Stimulated activated CD4-positive, alpha-beta T cell treated with anti-CD3 and anti-CD28 coated beads, Interleukin-4, amount 100 ng/mL, for 48 hours (primary cell): ENCODE results near the gene BTBD7.
"Not testable (repeated sequence)": the region's sequence is repeated elsewhere in the genome, so short reads cannot be mapped to it uniquely, and the experiment has no call there.

Experiments
- DNase-seq, 2 donors: peaks; one replicate each; pipeline ENCODE4 v3.0.0-alpha.2; 2020; ENCODE audit warnings: low read depth in 2 of 2

Gene BTBD7

DNA sequence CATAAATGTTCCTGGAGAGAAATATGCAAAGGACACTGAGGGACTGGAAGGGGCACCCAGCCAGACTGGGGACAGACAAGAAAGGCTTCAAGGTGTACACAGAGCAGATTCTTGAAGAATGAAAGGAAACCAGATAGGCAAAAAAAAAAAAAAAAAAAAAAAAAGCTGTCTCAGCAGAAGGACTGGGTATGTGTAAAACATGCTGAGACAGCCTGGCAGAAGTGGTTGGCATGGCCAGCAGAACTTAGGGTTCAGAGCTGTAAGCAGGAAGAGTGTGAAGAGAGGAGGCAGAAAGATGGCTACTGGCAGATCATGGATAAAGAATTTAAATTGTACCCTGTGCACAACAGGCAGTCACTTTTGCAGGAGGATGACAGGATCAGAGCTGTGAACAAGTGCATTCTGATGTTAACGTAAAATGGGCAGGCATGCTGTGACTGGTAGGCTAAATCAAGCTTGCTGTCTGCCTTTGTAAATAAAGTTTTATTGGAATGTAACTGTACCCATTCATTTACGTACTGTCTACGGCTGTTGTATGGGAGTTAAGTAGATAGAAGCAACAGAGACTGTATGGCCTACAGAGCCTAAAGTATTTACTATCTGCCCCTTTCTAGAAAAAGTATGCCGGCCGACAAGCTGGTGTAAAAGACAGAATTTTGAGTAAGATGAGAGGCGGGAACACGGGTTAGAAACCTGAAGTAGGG lies 83.6 kb downstream of the BTBD7 start:
- no peak for DNase-seq

DNA sequence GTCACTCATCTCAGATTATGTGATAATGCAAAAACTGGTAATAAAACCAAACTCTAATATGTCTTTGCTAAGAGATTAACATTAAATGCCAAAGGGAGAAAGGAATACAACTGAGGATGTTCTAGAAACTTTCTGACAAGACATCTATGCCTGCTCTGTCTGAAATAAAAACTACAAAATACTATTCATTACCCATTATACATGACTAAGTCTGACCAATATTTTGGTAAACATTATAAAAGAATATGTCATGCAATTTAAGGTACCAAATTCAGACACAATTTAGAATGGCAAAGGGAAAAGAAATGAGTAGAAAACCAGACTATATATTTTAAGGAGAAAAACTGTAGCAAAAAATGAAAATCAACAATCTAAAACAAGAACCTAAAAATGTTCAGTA lies 86.3 kb downstream of the BTBD7 start:
- DNase-seq = no peak

DNA sequence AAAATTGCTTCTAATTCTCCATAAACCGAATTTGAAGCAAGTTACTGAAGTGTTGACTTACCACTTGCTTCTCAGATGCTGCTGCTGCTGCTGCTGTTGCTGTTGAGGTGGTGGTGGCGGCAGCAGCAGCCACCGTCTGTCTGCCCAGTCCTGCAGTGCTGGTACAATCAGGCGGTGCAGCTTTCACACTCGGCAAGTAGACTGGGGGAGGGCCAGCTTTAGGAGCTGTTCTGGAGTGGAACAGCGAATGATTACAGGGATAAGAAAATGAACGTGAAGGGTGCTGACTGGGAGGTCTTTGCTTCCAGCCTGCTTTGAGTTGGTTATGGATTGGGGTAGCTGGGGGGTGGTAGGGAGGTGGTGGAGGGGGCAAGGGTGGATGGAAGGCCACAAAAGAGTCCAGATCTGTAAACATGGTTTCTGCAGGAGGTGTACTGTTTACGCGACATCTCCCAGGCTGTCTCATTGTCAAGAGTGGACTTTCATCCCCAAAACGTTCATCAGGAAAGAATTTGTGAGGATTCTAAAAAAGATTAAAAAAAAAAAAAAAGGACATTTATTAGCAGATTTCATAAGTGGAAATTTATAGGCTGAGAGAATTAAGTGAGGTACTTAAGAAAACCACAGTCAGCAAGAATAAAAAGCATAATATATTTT lies 86.9 kb downstream of the BTBD7 start:
- no peak for DNase-seq

DNA sequence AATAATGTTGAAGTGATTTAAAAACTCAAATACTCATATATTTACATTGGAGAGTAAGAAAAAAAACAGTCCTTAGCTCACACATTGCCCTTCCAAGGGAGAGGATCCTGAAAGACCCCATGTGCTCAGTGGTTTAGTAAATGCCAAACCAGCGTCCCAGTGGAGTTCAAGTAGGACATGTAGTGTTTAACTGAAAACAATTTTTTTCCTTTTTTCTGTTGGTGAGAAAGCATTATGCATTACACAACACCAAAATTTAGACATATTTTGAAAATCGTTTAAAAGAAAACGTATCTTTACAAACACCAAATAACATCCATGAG lies 92.2 kb downstream of the BTBD7 start:
- DNase-seq = no peak

DNA sequence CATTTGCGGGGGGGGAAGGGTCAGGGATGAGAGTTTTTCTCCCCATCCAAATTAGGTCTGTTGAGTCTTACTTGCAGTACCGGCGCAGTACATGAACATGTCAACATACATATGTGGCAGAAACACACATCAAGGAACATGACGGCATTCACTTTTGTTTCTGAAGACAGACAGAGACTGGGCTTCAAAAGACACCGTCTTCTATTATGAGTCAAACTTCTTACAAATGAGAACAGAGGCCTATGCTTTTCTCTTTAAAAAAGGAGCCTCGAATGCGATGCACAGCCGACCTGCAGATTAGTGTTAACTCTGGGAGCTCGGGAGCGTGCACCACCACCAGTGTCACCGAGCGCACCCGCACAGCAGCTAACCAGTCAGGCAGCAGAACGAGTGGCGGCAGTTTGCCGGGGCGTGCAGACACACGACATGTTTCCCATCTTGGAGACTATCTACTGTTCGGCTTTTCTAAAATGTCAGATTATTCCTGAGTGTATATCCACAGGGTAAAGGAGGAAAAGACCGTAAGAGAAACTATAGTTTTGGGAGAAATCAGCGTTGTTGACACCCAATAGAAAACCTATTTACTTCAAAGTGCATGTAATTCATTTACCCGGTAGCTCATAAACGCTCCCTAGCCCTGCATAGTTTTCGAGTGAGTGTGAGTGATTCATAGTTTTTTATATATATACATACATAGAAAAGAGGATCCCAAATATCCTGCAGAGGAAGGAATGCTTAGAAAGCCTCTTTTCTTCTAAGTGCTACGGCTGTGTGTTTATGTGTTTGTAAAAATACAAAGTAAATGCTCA lies 92.8 kb downstream of the BTBD7 start:
- no peak for DNase-seq

DNA sequence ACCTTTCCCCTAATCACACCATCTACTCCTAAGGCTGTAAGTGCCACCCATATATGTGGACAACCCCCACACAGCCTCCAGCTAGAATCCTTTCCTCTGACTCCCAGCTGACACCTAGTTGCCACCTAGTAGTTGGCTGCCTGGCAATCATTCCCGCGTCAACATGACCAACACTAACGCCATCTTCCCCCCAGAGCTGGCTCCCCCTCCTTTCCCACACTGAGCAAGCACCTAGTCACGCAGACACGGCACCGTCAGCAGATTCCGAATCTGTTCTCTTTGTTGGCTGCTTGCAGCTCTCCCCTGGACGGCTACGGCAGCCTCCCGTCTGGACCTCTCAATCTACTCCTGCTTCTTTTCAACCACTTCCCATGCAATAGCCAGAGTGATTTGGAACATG lies 98.0 kb downstream of the BTBD7 start:
- DNase-seq = no peak

DNA sequence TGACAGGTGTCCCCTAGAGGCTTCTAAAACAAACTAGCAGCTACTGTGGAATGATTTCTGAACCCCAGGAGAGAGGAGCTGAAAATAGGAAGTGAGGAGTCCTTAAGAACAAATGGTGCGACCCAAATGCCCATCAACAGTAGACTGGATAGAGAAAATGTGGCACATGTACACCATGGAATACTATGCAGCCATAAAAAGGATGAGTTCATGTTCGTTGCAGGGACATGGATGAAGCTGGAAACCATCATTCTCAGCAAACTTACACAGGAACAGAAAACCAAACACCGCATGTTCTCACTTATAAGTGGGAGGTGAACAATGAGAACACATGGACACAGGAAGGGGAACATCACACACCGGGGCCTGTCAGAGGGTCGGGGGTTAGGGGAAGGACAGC lies 99.8 kb downstream of the BTBD7 start:
- not testable (repeated sequence) for DNase-seq

DNA sequence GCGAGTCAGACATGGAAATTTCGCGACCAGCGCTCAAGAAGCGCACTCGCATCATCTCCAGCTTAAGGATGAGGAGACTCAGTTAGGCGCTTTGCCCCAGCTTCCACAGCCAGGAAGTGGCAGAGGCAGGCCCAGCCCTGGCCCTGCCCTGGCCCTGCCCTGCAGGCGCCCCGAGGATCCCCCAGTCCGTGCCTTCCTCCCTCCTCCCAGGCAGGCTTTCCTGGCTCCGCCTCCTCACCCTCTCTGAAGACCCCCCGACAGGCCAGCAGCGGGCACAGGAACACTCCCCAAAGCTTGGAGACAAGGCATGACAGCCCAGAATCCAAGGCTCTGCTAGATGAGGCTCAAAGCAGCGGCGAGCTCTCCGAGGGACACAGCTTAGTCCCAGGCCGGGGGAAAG lies 100.7 kb downstream of the BTBD7 start:
- no peak for DNase-seq

DNA sequence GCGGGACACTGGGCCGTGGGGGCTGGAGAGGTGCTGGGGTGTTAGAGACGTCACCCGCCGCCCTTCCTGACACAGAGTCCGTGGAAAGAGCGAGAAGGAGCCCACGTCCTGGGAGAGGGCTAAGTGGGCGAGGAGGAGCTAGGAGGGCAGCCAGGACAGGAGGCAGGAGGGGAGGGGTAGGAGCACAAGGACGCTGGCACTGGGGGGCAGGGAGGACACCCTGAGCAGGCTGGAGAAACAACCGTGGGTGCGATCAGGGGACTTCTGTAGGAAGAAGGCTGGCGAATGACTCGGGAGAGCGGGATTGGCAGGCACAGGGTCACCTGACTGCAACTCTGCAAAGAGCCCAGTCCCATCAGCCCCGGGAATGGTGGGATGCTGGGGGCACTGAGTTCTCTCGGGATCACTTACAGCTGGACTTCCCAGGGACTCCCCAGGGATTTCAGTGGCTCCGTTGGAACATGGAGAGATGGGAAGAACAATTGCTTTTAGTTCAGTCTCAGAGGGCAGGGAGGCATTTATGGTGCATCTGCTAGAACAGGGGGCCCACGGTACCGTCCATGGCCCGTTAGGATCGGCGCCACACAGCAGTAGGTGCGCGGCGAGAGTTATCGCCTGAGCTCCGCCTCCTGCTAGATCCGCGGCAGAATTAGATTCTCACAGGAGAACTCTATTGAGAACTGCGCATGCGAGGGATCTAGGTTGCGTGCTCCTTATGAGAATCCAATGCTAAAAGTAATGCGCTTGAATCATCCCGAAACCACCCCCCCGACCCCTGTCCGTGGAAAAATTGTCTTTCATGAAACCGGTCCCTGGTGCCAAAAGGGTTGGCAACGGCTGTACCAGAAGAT lies 101.5 kb downstream of the BTBD7 start:
- DNase-seq = no peak

DNA sequence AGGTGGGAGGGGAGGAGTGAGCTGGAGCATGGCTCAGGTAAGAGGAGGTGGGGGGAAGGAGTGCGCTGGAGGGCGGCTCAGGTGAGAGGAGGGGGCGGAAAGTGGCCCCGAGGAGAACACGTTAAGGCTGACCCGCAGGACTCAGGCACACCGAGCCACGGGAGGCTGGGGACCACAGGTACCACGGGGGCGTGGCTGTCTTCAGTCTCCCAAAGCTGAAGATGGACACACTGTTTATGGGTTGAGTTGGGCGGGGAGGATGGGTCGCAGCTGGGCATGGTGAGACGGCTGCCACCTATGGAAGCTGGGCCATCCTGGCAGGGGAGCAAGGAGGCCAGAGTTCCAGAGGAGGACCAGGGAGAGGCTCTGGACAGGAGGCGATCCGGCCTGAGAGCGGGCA lies 102.3 kb downstream of the BTBD7 start:
- DNase-seq = no peak

DNA sequence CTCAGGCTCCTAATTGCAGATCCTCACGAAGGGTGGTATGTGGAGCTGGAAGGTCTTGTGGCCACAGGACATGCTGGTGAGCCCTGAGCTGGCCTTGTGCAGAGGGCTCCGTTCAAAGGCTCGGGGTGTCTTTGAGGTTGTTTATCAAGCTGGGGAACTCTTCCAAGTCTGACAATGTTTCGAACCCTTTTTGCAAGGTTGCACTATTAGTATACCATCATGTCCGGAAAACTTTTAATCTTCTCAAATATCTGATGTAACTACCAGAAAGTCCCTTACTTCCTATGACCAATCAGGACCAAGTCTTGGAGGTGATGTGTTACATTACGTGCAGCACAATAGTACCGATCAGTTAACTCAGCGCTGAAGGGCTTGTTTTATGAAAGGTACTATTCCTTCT lies 104.3 kb downstream of the BTBD7 start:
- no peak for DNase-seq

DNA sequence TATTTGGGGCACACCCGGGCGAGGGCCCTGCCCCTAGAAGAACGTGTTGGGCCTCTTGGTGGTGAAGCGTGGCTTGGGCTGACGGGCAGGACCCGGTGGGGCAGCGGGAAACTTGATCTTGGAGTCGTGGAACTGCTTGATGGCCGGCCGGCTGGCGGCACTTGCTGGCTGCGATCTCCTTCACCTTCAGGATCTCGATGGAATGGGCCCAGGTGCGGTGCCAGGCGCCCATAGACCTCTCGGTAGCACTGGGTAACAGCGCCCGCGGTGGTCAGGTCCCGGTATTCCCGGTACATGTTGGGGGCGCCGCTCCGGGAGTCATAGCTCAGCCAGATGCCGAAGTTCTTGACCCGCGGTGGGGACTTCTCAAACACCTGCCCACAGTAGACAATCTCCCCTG lies 109.3 kb downstream of the BTBD7 start:
- DNase-seq = no peak

DNA sequence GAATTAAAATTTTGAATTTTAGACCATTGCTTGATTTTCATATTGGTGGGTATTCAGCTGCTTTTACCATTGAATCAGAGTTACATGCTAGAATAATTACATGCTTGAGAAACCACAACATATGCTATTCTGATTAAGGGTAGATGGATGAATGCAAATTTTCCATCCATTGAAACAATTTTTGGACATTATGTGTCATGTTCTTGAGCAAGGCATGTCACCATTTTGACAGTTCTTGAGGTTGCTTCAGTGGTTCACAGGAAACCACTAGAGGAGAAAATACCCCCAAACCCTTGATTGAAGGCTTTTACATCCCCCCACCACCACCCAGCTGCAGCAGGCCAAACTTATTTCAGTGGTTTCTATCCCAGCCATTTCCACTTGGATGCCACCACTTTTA lies 112.3 kb downstream of the BTBD7 start:
- no peak for DNase-seq

DNA sequence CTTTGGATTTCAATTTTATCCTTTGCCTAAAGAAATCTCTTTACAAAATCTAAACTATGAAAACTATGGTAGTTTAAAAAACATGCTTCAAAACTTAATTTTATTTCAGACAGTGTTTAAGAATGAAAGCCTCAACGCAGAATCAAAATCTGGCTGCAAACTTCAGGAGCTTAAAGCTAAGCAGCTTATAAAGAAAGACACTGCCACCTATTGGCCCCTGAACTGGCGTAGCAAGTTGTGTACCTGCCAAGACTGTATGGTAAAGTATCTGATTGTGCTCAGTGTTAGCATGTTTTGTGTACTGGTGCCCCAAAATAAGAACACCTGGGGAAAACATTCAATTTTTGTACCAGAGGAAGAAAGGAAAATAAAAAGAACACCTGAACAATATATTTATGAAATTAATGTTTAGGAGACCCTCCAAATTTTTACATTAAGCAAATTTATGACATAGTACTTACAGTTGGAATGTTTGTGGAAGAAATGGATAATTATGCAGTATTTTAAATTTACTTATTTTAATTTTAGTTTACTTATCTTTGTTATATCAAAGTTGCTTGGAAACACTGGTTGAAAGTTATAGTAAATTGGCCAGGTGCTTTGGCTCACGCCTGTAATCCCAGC lies 113.6 kb downstream of the BTBD7 start:
- DNase-seq = no peak

DNA sequence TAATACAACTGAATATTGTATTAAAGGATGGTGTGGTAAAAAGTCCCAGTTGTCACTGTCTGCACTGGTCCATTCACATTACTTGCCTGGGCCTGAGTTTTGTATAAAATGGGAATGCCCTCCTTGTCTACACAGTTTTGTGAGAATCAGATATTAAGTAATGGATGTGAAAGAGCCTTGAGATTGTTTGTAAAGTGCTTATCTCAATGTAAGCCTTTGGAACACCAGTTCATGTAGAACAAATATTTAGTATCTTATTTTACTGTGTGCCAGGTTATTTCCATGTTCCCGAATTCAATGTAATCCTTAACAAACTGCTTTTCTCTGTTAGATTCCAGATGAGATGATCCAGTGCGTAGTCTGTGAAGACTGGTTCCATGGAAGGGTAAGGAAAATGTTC lies 118.2 kb downstream of the BTBD7 start:
- DNase-seq = no peak

DNA sequence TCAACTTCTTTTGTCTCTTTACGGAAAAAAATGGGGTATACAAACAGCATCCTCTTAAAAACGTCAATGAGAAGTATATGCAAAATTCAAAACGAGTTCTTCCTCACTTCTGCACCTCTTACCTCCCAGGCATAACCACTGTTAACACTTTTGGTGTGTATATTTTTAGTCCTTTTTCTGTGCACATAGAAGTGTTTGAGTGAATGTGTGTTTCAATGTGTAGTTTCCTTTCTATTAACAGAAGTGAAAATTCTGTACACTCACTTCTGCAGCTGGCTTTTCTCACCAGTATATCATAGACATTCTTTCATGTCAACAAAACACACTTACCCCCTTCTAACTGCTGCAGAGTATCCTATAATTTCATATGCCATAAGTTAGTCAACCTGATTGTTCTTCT lies 120.4 kb downstream of the BTBD7 start:
- DNase-seq = no peak

DNA sequence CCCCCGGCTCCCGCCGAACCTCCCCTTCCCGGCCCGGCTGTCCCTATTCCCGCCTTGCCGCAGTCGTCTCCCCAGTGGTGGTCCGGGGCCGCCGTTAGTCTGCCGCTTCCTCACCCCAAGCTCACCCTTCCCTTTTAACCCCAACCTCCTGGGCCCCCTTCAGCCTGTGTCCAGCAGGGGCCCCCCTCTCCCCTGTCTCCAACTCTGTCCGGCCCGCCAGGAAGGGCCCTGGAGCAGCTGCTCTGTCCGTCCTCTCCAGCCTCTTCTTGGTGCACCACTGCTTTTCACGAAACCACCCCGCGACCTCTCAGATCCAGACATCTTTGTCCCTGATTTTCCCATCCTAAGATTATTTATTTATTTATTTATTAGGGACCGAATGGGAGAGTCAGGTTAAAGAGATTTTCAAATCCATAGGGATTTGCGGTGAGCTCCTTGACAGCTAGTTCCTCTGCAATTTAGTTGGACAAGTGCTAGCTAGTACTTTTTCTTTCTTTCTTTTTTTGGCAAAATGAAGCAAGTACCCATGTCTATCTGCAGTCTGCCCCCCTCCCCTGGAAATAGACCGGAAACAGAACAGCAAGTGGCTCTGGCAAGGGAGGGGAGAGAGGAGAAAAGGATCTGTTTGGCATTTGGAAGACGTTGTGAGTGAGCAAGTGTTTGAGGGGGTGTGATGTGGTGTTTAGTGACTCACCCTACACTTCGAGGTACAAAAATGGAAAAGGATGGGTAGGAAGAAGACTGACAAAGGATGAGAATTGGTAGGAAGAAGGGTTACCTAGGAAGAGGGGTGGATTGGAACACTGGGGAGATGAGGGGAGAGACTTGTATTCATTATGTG lies 125.1 kb downstream of the BTBD7 start:
- DNase-seq = no peak

DNA sequence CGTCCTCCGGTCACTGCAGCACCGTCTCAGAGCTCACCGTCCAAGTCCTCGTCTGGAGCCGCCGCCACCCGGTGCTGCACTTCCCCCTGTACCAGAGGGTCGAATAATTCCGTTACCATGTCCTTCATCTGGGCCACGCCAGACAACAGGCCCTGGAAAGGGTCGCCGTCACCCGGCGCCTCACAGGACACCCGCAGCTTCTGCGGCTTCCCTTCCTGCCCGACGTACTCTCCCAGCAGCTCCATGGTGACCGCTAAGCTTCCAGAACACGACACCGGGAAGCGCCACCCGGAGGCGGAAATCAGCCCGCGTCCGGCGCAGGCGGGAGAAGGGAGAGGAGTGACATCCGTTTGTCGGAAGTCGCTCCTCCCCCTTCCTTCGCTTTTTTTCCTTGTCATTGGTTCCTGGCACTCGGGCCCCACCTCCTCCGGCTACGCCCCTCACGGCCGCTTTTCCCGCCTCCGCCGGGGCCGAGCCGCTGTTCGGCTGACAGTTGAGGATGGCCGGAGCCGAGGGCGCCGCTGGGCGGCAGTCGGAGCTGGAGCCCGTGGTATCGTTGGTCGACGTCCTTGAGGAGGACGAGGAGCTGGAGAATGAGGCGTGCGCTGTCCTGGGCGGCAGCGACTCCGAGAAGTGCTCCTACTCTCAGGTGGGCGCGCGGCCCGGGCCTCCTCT lies 125.9 kb downstream of the BTBD7 start, which contains the start of the genes GON7 and UBR7:
TSS of gene GON7 (minus strand) at position 273 of the 675 bp plus-strand sequence. CDS start at position 245, 28 bp downstream.
TSS of gene UBR7 (plus strand) at position 464 of the 675 bp plus-strand sequence. CDS start at position 500, 36 bp downstream.
- DNase-seq = peak; percentile 74 to 91

DNA sequence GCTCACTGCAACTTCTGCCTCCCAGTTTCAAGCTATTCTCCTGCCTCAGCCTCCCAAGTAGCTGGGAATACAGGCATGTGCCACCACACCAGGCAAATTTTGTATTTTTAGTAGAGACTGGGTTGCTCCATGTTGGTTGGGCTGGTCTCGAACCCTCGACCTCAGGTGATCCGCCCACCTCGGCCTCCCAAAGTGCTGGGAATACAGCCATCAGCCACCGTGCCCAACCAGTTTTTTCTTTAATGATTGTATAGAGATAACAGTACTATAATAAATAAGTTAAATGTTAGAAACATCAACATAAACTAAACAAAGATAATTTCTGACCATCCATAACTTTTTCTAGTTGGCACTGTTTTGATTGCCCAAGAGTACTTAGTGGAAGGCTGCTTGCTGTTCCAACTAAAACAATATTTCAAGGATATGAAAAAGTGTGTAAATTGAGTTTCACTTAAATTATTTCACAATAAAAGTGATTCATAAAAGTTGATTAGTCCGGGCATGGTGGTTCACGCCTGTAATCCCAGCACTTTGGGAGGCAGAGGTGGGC lies 131.6 kb downstream of the BTBD7 start:
- no peak for DNase-seq

DNA sequence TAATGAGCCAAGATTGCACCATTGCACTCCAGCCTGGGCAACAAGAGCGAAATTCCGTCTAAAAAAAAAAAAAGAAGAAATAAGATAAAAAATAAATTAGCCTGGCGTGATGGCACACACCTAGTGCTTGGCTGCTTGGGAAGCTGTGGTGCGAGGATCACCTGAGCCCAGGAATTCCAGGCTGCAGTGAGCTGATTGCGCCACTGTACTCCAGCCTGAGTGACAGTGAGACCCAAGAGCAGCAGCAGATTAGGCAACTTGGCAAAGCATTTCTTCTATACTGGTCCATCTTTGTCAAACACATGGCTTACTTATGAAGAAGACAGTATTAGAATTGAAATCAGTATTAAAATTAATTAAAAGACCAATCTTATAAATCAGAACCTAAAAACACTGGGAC lies 132.3 kb downstream of the BTBD7 start:
- DNase-seq = no peak
